ENCODE results near the gene ANXA9.

DNA sequence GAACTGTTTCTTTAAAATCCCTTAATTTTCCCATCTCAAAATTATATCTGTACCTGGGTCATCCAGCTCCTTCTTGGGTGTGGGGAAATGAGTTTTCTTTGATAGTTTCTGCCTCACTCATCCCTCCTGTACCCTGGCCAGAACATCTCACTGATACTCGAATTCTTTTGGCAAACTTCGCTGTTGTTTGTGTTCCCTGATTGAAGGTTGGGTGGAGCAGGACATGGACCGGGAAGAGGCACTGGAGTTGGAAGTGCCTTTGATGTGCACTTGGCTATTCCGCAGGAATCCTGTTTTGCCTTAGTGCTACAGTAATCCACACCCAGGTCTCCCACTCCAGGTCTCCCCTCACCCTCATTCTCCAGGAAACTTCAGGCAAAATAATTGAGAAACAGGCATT, 13.4 kb downstream of the ANXA9 start:
- TF ChIP-seq, protein P1, sequence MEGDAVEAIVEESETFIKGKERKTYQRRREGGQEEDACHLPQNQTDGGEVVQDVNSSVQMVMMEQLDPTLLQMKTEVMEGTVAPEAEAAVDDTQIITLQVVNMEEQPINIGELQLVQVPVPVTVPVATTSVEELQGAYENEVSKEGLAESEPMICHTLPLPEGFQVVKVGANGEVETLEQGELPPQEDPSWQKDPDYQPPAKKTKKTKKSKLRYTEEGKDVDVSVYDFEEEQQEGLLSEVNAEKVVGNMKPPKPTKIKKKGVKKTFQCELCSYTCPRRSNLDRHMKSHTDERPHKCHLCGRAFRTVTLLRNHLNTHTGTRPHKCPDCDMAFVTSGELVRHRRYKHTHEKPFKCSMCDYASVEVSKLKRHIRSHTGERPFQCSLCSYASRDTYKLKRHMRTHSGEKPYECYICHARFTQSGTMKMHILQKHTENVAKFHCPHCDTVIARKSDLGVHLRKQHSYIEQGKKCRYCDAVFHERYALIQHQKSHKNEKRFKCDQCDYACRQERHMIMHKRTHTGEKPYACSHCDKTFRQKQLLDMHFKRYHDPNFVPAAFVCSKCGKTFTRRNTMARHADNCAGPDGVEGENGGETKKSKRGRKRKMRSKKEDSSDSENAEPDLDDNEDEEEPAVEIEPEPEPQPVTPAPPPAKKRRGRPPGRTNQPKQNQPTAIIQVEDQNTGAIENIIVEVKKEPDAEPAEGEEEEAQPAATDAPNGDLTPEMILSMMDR (conservative IDR thresholded peaks at IDR 0.05; ENCODE audit: low read length) = no peak
- TF ChIP-seq EZH2phosphoT487 (IDR thresholded peaks at IDR 0.05; ENCODE audit: borderline replicate concordance, low read depth, low read length) = no peak

All from OCI-LY7 (cell line).